ENCODE measurements around the gene SHB. TPM values are rescaled to one million over a fixed set of nuclear protein-coding genes. Genes with fewer than 3 reads are reported as not detected.

The SHB gene
- total RNA-seq, 2 experiments from 2014 or later = 0.41 to 1.0 TPM

DNA sequence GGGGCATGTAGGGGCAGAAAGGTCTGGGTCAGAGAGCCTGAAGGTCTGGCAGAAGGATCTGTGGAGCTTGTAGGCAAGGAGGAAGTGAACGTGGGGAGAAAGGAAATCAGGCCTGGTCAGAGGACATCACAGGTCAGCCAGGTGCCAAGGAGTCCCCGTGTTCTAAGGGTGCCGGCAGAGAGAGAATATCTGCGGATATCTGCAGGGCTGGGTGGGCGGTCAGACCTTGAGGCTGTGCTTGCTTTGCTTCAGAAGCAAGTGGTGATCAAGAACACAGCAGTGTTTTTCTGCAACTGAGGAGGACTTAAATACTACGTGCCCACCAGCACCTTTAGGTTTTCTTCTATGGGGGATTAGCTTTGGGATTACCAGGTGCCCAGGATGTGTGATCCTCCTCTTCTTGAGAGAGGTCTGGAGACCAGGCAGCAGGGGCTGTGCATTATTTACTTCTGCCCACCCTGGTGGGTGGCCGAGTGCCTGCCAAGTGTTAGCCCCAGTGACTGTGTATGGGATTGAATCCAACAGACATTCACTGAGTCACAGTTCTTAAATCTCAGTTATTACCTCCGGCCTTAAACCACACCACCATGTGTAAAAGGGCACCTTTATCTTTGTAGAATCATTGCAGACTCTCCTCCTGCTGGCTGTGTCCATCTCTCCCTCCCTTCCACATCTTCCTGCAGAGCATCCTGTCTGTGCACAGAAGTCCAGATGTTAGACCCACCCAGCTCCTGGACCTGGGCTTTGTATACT lies 12.5 kb upstream of the SHB start:
- ChIA-PET CTCF (ENCODE audit: unreplicated experiment) (no interaction called here), POLR2A (no interaction called here)
- Histone ChIP-seq H4K20me1 (ENCODE audit: insufficient read depth, low read length) (no peaks in the 10 kb centered on the region), H3K4me1 (ENCODE audit: insufficient read depth, low read length, poor library complexity, severe bottlenecking) (no peaks in the 10 kb centered on the region), H3K4me2 (ENCODE audit: low read length) (no peak overlapping the region), H3K9me2 (ENCODE audit: insufficient read depth, low read length) (no peaks in the 10 kb centered on the region), H3K79me2 (ENCODE audit: insufficient read depth, low read depth, low read length) (no peaks in the 10 kb centered on the region), H2AFZ (ENCODE audit: low read length) (no peak overlapping the region), H3K9me3 (ENCODE audit: low read length) (no peaks in the 10 kb centered on the region), H3K4me3 (ENCODE audit: low read depth, low read length, poor library complexity, severe bottlenecking) (no peak overlapping the region), H3K36me3 (ENCODE audit: insufficient read depth, low read length) (no peaks in the 10 kb centered on the region), H3K27ac (ENCODE audit: low read depth, low read length, poor library complexity, severe bottlenecking) (no peak overlapping the region)
- DNase-seq (ENCODE audit: low spot score) = no peak
- intact Hi-C loops (cut with micrococcal nuclease; ENCODE audit: unreplicated experiment) = loop anchor here (10.0 kb wide), 1 partner anchor 337 kb away; no protein-coding TSS in a partner anchor
- BruUV-seq (replicated peaks) = no TSS peak
- TF ChIP-seq EZH2phosphoT487 (IDR thresholded peaks at IDR 0.05; ENCODE audit: borderline replicate concordance, low read depth, low read length) = no peak
- TF ChIP-seq, protein P1, sequence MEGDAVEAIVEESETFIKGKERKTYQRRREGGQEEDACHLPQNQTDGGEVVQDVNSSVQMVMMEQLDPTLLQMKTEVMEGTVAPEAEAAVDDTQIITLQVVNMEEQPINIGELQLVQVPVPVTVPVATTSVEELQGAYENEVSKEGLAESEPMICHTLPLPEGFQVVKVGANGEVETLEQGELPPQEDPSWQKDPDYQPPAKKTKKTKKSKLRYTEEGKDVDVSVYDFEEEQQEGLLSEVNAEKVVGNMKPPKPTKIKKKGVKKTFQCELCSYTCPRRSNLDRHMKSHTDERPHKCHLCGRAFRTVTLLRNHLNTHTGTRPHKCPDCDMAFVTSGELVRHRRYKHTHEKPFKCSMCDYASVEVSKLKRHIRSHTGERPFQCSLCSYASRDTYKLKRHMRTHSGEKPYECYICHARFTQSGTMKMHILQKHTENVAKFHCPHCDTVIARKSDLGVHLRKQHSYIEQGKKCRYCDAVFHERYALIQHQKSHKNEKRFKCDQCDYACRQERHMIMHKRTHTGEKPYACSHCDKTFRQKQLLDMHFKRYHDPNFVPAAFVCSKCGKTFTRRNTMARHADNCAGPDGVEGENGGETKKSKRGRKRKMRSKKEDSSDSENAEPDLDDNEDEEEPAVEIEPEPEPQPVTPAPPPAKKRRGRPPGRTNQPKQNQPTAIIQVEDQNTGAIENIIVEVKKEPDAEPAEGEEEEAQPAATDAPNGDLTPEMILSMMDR (conservative IDR thresholded peaks at IDR 0.05; ENCODE audit: low read length) = no peak

DNA sequence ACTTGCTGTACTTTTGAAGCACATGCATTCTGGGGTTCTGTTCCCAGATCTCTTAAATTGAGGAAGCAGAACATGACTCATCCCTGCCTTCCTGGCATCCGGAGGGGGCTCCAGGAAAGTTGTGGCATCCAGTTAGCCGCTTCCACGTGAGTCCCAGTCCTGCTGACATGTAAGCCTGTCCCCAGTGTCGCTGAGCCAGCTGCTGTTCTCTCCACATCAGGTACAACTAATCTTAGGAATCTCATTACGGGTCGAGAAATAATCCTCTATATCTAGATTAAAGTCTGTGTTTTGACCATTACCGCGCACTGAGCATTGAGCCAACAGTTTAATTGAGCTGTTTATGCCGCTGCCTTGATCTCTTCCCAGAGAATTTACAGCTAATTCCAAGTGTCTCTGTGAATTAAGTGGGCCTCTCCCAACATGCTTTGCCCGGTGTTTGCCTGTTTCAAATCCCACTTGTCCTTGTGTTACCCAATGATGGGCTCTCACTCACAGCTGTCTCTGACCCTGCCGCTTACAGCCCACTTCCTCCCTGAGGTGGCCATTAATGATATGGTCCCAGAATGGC lies 10.5 kb upstream of the SHB start:
- CTCF ChIA-PET (ENCODE audit: unreplicated experiment) = no interaction called here
- Histone ChIP-seq H4K20me1 (ENCODE audit: insufficient read depth, low read length) (no peaks in the 10 kb centered on the region), H3K27ac (ENCODE audit: low read depth, low read length, poor library complexity, severe bottlenecking) (no peak overlapping the region), H3K4me3 (ENCODE audit: low read depth, low read length, poor library complexity, severe bottlenecking) (no peak overlapping the region), H3K9me3 (ENCODE audit: low read length) (no peaks in the 10 kb centered on the region), H3K4me2 (ENCODE audit: low read length) (no peak overlapping the region), H3K4me1 (ENCODE audit: insufficient read depth, low read length, poor library complexity, severe bottlenecking) (no peaks in the 10 kb centered on the region), H2AFZ (ENCODE audit: low read length) (no peak overlapping the region), H3K79me2 (ENCODE audit: insufficient read depth, low read depth, low read length) (no peaks in the 10 kb centered on the region), H3K36me3 (ENCODE audit: insufficient read depth, low read length) (no peaks in the 10 kb centered on the region), H3K9me2 (ENCODE audit: insufficient read depth, low read length) (no peaks in the 10 kb centered on the region)
- intact Hi-C loops (cut with micrococcal nuclease; ENCODE audit: unreplicated experiment) = loop anchor here (10.0 kb wide), 1 partner anchor 335 kb away; no protein-coding TSS in a partner anchor
- DNase-seq (ENCODE audit: low spot score) = no peak
- no peak for TF ChIP-seq EZH2phosphoT487 (IDR thresholded peaks at IDR 0.05; ENCODE audit: borderline replicate concordance, low read depth, low read length)
- TF ChIP-seq, protein P1 (conservative IDR thresholded peaks at IDR 0.05; ENCODE audit: low read length) = no peak
- POLR2A ChIA-PET = no interaction called here
- BruUV-seq (replicated peaks) = no TSS peak

DNA sequence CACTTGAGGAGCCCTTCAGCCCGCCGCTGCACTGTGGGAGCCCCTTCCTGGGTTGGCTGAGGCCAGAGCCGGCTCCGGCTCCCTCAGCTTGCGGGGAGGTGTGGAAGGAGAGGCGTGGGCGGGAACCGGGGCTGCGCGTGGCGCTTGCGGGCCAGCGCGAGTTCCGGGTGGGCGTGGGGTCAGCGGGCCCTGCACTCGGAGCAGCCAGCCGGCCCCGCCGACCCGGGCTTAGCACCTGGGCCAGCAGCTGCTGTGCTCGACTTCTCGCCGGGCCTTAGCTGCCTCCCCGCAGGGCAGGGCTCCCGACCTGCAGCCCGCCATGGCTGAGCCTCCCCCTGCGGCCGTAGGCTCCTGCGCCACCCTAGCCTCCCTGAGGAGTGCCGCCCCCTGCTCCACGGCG lies 6.2 kb upstream of the SHB start:
- Histone ChIP-seq H3K9me2 (ENCODE audit: insufficient read depth, low read length) (no peaks in the 10 kb centered on the region), H2AFZ (ENCODE audit: low read length) (no peak overlapping the region), H3K9me3 (ENCODE audit: low read length) (no peaks in the 10 kb centered on the region), H3K36me3 (ENCODE audit: insufficient read depth, low read length) (no peaks in the 10 kb centered on the region), H4K20me1 (ENCODE audit: insufficient read depth, low read length) (no peaks in the 10 kb centered on the region), H3K79me2 (ENCODE audit: insufficient read depth, low read depth, low read length) (no peaks in the 10 kb centered on the region), H3K4me1 (ENCODE audit: insufficient read depth, low read length, poor library complexity, severe bottlenecking) (no peaks in the 10 kb centered on the region), H3K4me3 (ENCODE audit: low read depth, low read length, poor library complexity, severe bottlenecking) (no peak overlapping the region), H3K27ac (ENCODE audit: low read depth, low read length, poor library complexity, severe bottlenecking) (no peak overlapping the region), H3K4me2 (ENCODE audit: low read length) (no peak overlapping the region)
- TF ChIP-seq, protein P1 (conservative IDR thresholded peaks at IDR 0.05; ENCODE audit: low read length) = no peak
- no peak for TF ChIP-seq EZH2phosphoT487 (IDR thresholded peaks at IDR 0.05; ENCODE audit: borderline replicate concordance, low read depth, low read length)
- BruUV-seq (replicated peaks) = no TSS peak
- intact Hi-C loops (cut with micrococcal nuclease; ENCODE audit: unreplicated experiment) = no loop called here
- ChIA-PET POLR2A (no interaction called here), CTCF (ENCODE audit: unreplicated experiment) (no interaction called here)
- no peak for DNase-seq (ENCODE audit: low spot score)
